Sigmoid colon (tissue), 4 donors: ENCODE data around the gene LMO1.

ENCODE experiments used
- CTCF ChIP-seq, 4 experiments: fragments of 450-650 bp in 3 of 4; fragments of 200-600 bp in 1 of 4; IDR thresholded peaks; one replicate each; pipeline ENCODE4 v1.5.1; 2016 to 2019; ENCODE audit warnings: antibody characterized with exemption in 4 of 4, mild to moderate bottlenecking in 3 of 4, moderate library complexity in 2 of 4
- EP300 ChIP-seq, 4 donors: sonication (generic); formaldehyde crosslinking; IDR thresholded peaks; one replicate each; pipeline ENCODE4 v1.6.1; 2017; ENCODE audit warnings: antibody characterized with exemption in 4 of 4
- POLR2A ChIP-seq, 2 donors: fragments of 450-650 bp; IDR thresholded peaks; one replicate each; pipeline ENCODE4 v1.6.1; 2016; ENCODE audit warnings: antibody characterized with exemption in 2 of 2, mild to moderate bottlenecking in 2 of 2, moderate library complexity in 2 of 2
- POLR2AphosphoS5 ChIP-seq, 4 donors: sonication (generic); formaldehyde crosslinking; IDR thresholded peaks; one replicate each; pipeline ENCODE4 v1.6.1; 2017; ENCODE audit warnings: antibody characterized with exemption in 4 of 4

- TF ChIP-seq CTCF (IDR thresholded peaks at IDR 0.05): no peak
- no peak for TF ChIP-seq POLR2A (IDR thresholded peaks at IDR 0.05)
- TF ChIP-seq POLR2AphosphoS5 (IDR thresholded peaks at IDR 0.05): no peak
- TF ChIP-seq EP300 (IDR thresholded peaks at IDR 0.05): no peak
Measured at GRCh38 chr11:8261291-8261690, 2.4 kb downstream of the LMO1 start.
